T-helper 2 cell treated with Interferon-gamma antibody and Interleukin-4, amounts not matched to agents 100 ng/mL and 5 ng/mL, for 36 hours (primary cell): ENCODE results near the gene EXOC3L4. TPM values are rescaled to one million over a fixed set of nuclear protein-coding genes. Genes with fewer than 3 reads are reported as not detected.
"Not testable (repeated sequence)": the region's sequence is repeated elsewhere in the genome, so short reads cannot be mapped to it uniquely, and the experiment has no call there.

Experiments used
- intact Hi-C: fragments of 100-400 bp; cut with micrococcal nuclease; formaldehyde crosslinking; loops from one replicate; pipeline ENCODE4 v1.15.1; 2023
- total RNA-seq: library from RNA; stranded (reverse); gene quantifications from 2 replicates; pipeline ENCODE4 v1.2.3, GENCODE V29; 2022

EXOC3L4 gene
- total RNA-seq, 1 donor from 2014 or later: not detected

- intact Hi-C loops: loop anchor here (1.0 to 10.0 kb wide), 2 partner anchors 80 to 187 kb away; no protein-coding TSS in a partner anchor
These were observed 10.3 kb downstream of the EXOC3L4 start for GRCh38 chr14:103104654-103105452.

GRCh38 chr14:103105580-103106150 lies 11.1 kb downstream of the EXOC3L4 start:
- intact Hi-C loops: loop anchor here (1.0 to 10.0 kb wide), 2 partner anchors 79 to 187 kb away; no protein-coding TSS in a partner anchor

GRCh38 chr14:103107455-103107854 lies 12.9 kb downstream of the EXOC3L4 start:
- intact Hi-C loops: loop anchor here (10.0 kb wide), 1 partner anchor 77 kb away; no protein-coding TSS in a partner anchor

- intact Hi-C loops: loop anchor here (10.0 kb wide), 1 partner anchor 77 kb away; no protein-coding TSS in a partner anchor
These were observed 13.6 kb downstream of the EXOC3L4 start for GRCh38 chr14:103107941-103108748.

- intact Hi-C loops: loop anchor here (10.0 kb wide), 1 partner anchor 76 kb away; no protein-coding TSS in a partner anchor
These were observed 14.3 kb downstream of the EXOC3L4 start for GRCh38 chr14:103108749-103109207.

GRCh38 chr14:103109535-103110441 lies 15.3 kb downstream of the EXOC3L4 start:
- intact Hi-C loops: loop anchor here (10.0 kb wide), 1 partner anchor 75 kb away; no protein-coding TSS in a partner anchor

- intact Hi-C loops: no loop called here
These were observed 16.2 kb downstream of the EXOC3L4 start for GRCh38 chr14:103110681-103111231.

GRCh38 chr14:103111232-103111868 lies 16.8 kb downstream of the EXOC3L4 start:
- intact Hi-C loops: no loop called here

GRCh38 chr14:103112400-103113243 lies 18.1 kb downstream of the EXOC3L4 start:
- intact Hi-C loops: no loop called here

- intact Hi-C loops: no loop called here
These were observed 18.8 kb downstream of the EXOC3L4 start for GRCh38 chr14:103113303-103113702.

- intact Hi-C loops: no loop called here
These were observed 19.2 kb downstream of the EXOC3L4 start for GRCh38 chr14:103113774-103114173.

GRCh38 chr14:103115086-103115679 lies 20.7 kb downstream of the EXOC3L4 start:
- intact Hi-C loops: not testable (repeated sequence)

- intact Hi-C loops: no loop called here
These were observed 21.5 kb downstream of the EXOC3L4 start for GRCh38 chr14:103115845-103116572.

GRCh38 chr14:103116636-103117035 lies 22.1 kb downstream of the EXOC3L4 start:
- intact Hi-C loops: no loop called here

GRCh38 chr14:103117499-103117898 lies 23.0 kb downstream of the EXOC3L4 start:
- intact Hi-C loops: not testable (repeated sequence)

- intact Hi-C loops: no loop called here
These were observed 23.6 kb downstream of the EXOC3L4 start for GRCh38 chr14:103118018-103118662.
